GM21367 (cell line): ENCODE results near the gene INPP5E.
"Not testable (repeated sequence)": the region's sequence is repeated elsewhere in the genome, so short reads cannot be mapped to it uniquely, and the experiment has no call there.

Source experiments
- ATAC-seq: cut with Tn5 transposase; IDR thresholded peaks from one replicate; pipeline ENCODE4 v1.9.1; 2021; ENCODE audit not compliant: unreplicated experiment

INPP5E gene

GRCh38 chr9:136407911-136408310 is 31.7 kb downstream of the INPP5E start:
- ATAC-seq, result no peak

- not testable (repeated sequence) for ATAC-seq
These were observed 32.6 kb downstream of the INPP5E start for GRCh38 chr9:136407061-136407460.

GRCh38 chr9:136405904-136406303 is 33.7 kb downstream of the INPP5E start:
- not testable (repeated sequence) for ATAC-seq

- no peak for ATAC-seq
These were observed 34.2 kb downstream of the INPP5E start for GRCh38 chr9:136405481-136405880.

- no peak for ATAC-seq
These were observed 34.9 kb downstream of the INPP5E start for GRCh38 chr9:136404801-136405136.

- ATAC-seq, result no peak
These were observed 35.5 kb downstream of the INPP5E start for GRCh38 chr9:136403915-136404800.

- no peak for ATAC-seq
These were observed 36.1 kb downstream of the INPP5E start for GRCh38 chr9:136403538-136403914.

- ATAC-seq, result no peak
These were observed 37.6 kb downstream of the INPP5E start for GRCh38 chr9:136402067-136402466.

GRCh38 chr9:136401173-136401922 is 38.3 kb downstream of the INPP5E start:
- no peak for ATAC-seq

GRCh38 chr9:136400038-136400834 is 39.4 kb downstream of the INPP5E start, which contains the start of gene SNAPC4:
Gene SNAPC4 (minus strand): TSS chr9:136400170. CDS start chr9:136398428, 1,742 bp downstream.
- ATAC-seq, result peak; percentile 48

- ATAC-seq, result no peak
These were observed 40.2 kb downstream of the INPP5E start for GRCh38 chr9:136399176-136400037.

- ATAC-seq, result no peak
These were observed 41.4 kb downstream of the INPP5E start for GRCh38 chr9:136398286-136398685.

- no peak for ATAC-seq
These were observed 42.0 kb downstream of the INPP5E start for GRCh38 chr9:136397643-136398042.

GRCh38 chr9:136396219-136396515 is 43.5 kb downstream of the INPP5E start:
- ATAC-seq, result no peak

- no peak for ATAC-seq
These were observed 44.1 kb downstream of the INPP5E start for GRCh38 chr9:136395345-136396218.

- no peak for ATAC-seq
These were observed 44.7 kb downstream of the INPP5E start for GRCh38 chr9:136395020-136395340.

- no peak for ATAC-seq
These were observed 45.2 kb downstream of the INPP5E start for GRCh38 chr9:136394312-136395019.

GRCh38 chr9:136393531-136393930 is 46.1 kb downstream of the INPP5E start:
- no peak for ATAC-seq
